Right renal pelvis (tissue), 4 donors: ENCODE data around the gene SLC38A3. TPM values are rescaled to one million over a fixed set of nuclear protein-coding genes. Genes with fewer than 3 reads are reported as not detected.
"Not testable (repeated sequence)": the region's sequence is repeated elsewhere in the genome, so short reads cannot be mapped to it uniquely, and the experiment has no call there.

Source experiments
- DNase-seq, 4 donors: peaks; one replicate each; pipeline ENCODE4 v3.0.0-alpha.2; 2013; ENCODE audit warnings: low read depth in 4 of 4, low spot score in 3 of 4, missing footprints in 1 of 4
- polyA plus RNA-seq, 4 donors: library from polyadenylated mRNA; unstranded; fragments of 120-200 nt; gene quantifications; one replicate each; pipeline ENCODE4 v1.2.1, GENCODE V29; 2013; ENCODE audit not compliant: insufficient read length in 4 of 4

SLC38A3 gene
- polyA plus RNA-seq, 4 donors: 5.0 to 9.6 (median 6.6) TPM

DNA sequence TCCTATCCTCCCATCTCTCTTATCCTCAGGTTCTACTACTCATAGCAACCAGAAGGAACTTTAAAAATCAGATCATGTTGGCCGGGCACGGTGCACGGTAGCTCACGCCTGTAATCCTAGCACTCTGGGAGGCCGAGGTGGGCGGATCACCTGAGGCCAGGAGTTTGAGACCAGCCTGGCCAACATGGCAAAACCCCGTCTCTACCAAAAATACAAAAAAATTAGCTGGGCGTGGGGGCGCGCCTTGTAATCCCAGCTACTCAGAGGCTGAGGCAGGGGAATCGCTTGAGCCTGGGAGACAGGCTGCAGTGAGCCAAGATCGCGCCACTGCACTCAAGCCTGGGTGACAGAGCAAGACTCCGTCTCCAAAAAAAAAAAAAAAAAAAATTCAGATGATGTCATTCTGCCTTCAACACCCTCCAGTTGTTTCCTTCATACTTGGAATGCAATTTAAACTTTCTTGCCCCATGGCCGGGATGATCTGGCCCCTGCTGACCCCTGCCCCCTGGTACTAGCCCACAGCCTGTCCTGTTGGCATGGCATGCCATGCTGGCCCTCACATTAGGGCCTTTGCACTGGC lies 23.2 kb downstream of the SLC38A3 start:
- DNase-seq: not testable (repeated sequence)

DNA sequence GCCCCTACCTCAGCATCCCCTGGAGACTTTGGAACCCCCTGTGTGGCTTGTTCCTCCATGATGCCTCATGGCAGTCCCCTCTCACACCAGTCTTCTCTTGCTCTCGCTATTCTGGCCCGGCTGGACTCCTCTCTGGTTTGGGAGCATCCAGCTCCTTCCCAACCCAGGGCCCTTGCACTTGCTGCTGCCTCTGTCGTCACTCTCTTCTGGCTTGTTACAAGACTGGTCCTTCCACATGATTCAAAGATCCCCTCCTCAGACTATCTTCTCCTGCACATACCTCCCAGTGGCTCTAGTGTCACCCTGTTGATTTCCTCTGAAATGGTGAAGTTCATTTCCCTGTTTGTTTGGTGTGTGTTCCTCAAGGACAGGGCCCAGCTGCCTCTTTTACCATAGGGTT lies 24.4 kb downstream of the SLC38A3 start:
- DNase-seq: no peak

DNA sequence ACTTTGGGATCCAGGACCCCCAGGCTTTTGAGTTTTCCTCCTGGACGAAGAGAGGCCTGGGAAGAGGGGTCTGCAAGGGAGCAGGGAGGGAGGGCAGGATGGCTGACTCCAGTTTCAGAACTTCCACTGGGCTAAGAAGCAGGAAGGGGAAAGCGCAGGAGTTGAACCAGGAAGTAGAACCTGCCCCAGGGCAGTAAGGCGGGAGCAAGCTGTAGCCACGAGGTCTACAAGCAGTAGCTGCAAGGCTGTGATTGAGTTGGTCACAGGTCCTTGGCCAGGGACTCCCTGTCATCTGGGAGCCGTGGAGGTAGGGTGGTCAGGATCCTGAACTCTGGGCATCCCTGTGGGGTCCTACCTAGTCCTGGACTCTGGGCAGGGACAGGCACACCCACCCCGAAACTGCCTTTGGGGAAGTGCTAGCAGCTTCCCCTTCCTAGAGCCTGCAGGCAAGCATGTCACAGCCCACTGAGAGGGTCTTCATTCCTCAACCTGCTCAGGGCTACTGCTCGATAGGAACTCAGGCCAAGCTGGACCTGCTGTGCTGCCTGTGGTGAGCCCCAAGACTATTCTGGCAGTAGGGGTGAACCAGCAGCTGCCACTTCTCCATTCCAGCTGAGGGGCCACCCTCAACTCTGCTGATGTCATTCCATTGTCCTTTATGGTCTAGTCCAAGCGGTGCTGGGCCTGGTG lies 25.2 kb downstream of the SLC38A3 start:
- DNase-seq: no peak

DNA sequence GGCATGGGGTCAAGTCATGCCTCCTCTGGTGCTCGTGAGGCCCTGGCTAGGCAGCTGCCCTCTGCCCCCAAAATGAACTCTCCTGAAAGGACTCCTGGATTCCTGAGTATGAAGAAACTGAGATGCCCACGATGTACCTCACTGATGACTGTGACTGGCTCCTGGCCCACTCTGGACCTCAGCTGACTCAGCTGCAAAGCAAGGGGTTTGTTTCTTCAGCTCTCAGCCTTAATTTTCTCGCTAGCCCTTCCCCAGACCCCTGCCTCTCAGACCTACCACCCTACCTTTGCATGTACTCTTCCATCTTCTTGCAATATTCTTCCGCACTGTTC lies 25.7 kb downstream of the SLC38A3 start:
- DNase-seq: no peak

DNA sequence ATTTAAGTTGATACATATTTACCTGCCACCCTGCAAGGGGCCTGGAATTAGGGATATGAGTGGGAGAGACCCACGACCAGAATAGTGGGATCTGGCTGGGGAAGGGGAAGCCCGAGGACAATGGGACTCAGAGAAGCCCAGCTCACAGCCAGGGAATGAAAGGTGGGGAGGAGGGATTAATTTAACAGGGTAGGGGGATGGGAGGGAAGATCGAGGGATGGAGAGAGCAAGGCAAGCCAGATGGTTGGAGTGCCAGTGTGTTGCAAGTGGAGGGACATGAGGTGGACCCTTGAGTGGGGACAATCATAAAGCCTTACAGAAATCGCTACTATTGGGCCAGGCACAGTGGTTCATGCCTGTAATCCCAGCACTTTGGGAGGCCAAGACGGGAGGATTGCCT lies 26.5 kb downstream of the SLC38A3 start:
- DNase-seq: no peak

DNA sequence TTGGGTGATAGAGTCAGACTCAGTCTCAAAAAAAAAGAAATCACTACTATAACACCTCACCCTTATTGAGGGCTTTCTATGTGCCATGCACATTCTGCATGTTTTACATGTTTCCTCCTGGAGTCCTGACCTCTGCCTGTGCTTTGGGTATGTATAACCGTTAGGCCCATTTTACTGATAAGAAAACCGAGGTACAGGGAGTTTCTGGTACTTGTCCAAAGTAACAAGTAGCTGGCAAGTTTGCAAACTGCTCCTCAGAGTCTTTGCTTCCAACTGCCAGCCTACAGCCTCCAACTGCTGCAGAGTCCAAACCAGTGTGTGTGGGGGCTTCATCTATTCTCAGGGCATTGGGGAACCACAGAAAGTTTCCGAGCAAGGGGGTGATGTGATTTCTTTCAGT lies 27.2 kb downstream of the SLC38A3 start:
- DNase-seq: no peak

DNA sequence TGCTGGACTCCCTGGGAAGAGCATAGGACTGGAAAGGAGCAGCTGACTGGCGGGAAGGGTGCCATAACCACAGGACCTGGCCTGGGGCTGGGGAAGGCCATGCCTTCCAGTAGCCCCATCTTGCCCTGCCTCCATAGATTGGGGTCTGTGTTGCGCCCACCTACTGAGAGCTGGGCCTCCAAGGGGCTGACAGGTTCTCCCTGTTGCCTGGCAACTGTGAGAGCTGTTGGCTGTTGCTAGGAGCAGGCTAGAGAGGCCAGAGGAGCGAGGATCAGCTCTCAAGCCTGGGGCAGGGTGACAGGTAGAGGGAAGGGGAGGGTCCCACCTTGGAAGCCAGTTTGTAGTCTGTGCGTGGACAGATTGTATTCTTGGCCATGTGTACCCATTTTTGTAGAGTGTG lies 28.1 kb downstream of the SLC38A3 start:
- no peak for DNase-seq

DNA sequence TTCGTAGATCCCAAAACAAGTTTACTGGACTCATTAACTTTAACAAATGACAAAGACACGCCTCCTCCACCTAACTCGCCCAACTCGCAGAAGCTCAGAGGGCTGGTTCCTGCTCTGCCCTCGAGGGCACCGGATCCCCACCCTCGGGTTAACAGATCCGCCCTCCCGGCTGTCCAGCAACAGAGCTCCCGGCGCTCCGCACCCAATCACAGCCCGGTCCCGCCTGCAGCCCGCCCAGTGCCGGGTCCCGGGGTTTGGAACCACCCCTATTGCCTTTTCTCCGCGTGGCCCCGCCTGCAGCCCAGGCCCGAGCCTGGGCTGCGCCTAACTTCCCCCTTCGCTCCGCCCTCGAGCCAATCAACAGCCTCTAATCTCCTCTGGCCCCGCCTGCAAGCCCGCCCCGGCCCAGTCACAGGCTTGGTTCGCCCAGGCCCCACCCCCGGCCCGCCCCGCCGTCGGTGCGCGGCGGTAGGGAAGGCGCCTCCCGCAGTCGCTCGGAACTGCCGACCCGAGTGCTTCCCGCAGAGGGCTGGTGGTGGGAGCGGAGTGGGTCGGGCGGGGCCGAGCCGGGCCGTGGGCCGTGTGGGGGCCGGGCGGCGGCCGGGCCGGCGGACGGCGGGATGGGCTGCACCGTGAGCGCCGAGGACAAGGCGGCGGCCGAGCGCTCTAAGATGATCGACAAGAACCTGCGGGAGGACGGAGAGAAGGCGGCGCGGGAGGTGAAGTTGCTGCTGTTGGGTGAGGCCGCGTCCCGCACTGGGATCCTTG lies 30.8 kb downstream of the SLC38A3 start, which contains the start of gene GNAI2:
Gene GNAI2, plus strand, starts transcription at position 489 of the 768 bp plus-strand sequence. Its CDS starts 132 bp downstream, at position 621.
- DNase-seq: peak; percentile 91 to 97 (median 94)

DNA sequence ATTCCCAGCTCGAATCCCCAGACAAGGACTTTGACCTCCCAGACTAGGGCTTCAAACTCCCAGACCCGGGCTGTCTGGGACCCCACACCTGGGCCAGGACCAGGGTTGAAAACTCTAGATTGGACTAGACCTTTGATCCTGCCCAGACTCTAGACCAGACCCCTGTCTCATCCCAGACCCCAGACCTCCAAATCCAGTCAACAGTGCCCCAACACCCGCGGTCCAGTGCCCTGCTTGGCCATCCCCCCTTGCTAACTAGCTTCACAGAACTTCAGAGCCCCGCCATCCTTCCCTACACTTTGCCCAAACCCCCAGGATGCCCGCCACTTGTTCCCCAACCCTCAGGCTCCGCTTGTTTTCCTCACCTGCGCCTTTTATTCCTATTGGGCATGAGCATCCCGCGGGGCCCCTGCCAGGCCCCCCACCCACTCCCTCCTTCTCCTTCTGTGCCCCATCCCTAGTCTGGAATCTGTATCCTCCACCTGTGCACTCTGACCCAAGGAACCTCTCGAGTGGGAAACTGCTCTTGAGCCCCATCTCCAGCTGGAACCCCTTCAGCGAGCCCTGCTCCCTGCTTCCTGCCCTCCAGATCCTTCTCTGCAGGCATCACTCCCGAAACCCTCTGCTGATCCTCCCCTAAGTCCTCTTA lies 31.5 kb downstream of the SLC38A3 start:
- DNase-seq: no peak

DNA sequence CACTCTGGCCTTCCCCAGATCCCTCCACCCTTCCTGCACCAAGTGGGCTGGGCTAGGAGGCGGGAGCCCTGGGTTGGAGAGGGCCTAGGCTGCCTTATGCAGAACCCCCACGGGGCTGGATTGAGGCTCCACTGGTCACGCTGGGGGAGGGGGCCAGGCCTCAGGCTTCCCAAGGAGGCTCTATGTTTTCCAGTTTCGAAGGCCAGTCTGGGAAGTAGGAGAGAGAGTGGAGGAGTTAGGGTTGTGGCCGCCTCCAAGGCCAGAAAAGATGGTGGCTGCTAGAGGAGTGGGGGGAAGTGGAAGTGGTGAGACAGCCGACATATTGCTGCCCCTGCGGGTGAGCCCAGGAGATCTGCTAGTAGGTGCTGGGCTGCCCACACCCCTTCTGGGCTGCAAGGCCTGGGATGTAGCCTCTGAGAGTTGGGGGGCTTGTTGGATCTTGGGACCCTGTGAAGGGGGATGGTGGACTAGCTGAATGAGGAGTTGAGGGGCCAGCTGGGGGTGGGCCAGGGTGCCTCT lies 32.1 kb downstream of the SLC38A3 start:
- DNase-seq: no peak

DNA sequence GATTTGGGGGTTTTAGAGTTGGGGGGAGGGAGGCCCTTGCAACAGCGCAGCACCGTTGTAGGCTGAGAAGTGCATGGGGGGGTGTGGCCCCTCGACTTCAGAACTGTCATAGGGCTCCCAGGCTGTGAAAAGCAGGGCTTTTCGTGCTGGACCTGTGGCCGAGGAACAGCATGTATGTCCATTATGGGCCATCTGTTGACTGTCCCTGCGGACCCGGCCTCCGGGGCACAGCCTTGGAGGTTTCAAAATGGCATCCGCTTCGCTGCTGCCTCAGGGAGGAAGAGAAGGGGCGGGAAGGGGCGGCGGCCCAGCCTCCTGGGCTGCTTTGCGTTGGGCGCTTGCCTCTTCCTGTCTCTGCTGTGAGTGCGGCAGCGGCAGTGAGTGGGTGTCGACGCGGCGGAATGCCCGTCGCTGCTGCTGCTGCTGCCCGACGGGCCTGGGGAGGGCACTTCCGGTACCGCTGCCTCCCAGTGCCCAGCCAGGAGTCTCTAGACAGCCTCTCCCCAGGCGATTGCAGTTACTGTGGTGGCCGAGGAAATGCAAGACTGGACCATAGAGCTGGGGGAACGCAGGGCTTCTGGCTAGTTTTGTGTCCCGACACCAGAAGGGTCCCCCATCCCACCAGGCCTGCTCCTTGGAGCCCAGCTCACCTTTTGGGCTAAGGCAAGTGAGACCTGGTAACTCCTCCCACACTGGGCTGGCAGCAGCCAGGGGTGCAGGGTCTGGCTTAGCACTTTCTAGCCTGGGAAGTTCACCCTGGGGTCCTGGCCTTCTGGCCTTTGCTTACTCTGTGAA lies 32.9 kb downstream of the SLC38A3 start:
- DNase-seq: no peak

DNA sequence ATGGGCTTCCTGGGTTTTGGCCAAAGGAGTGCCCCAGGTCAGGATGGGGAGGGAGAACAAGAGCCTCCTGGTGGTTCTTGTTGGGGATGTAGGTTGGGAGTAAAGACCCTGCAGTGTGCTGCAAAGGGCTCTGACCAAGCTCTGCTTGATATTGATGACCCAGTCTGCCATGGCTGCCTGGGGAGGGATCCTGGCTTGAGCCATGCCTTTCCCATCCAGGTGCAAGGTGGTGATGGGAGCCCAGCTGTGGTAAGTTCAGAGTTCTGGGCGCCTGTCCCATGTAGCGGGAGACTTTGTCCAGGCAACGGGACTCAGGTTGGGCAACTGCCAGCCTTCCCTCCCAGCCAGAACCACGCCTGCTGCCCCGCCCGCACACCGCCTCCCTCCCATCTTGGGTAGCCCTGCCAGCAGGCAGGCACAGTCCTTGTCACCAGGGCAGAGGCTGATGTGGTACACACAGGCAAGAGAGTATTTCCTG lies 33.5 kb downstream of the SLC38A3 start:
- DNase-seq: no peak

DNA sequence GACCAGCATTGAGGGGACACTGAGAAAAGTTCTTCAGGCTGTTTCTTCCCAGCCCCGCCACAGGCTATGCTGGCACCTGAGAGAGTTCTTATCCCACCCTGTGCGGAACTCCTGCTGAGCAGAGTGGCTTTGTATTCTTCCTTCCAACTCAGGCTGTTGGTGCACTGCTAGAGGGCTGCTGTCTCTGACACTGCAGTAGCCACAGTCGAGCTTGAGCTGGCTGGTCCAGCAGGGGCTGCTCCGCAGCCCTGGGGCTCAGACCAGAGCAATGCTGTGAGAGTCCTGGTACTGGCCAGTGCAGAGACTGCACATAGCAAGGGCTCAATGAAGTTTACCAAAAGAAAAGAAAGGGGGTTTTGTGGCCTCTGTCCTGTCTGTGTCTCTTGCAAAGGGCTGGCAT lies 34.6 kb downstream of the SLC38A3 start:
- DNase-seq: no peak

DNA sequence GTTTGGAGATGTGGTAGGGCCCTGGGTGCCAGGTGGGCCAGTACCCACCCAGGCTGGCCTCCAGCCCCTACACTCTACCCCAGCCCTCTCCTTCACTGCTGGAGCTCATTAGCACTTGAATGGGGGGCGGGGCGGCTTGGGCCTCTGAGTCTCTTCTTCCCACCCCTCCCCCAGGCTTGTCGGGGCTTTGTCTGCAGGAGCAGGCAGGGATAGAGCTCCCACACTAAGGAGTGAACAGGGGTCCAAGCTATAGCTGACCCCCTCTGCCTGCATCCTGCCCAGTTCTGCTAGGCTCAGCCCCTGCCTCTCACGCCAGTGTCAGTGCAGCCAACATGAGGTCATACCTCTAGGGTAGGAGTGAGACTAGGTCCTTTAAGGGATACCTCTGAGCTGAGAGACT lies 36.1 kb downstream of the SLC38A3 start:
- DNase-seq: no peak

DNA sequence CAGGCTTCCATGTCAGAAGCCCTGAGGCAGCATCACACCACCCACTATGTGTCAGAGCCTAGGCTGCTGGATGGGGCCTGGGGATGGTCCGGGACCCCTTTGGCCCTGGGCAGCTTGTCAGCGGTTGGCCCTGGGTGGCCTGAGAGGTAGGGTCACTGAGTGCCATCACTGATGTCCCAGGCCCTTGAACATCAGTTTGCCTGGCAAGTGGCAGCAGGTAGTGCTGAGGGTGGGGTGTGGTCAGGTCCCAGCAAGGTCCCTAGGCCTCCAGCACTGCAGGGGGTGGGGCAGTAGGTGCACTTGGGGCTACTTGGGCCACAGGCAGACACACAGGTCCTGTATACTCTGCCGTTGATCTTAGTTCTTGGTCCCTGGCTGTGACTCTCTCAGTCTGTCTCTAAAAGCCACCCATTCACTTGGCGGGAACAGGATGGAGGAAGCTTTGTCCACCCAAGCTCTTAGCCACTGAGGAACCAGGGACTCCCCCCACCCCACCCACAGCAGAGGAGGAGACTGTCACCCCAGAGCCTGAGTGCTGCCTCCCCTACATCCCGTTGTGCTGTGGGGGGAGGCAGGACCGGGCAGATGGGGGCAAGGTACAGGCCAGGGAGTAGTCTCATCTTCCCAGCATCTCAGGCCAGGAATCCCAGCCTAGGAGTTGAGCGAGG lies 36.8 kb downstream of the SLC38A3 start:
- DNase-seq: no peak

DNA sequence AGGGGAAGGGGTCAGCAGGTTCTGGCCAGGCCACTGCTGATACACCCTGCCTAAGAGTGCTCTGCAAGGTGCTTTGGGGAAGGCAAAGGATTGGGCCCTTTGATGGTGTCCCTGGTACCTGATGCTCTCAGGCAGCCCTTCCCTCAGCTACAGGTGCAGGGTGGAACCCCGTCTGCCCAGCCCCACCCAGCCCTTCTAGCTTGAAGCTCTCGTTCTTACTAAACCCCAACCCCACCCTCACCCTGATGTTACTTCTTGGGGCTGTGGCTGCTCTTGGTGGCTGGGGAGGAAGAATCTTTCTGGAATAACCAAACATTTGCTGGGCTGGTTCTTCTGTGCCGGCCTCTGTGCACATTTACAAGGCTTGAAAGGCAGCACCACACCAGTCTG lies 37.3 kb downstream of the SLC38A3 start:
- no peak for DNase-seq

DNA sequence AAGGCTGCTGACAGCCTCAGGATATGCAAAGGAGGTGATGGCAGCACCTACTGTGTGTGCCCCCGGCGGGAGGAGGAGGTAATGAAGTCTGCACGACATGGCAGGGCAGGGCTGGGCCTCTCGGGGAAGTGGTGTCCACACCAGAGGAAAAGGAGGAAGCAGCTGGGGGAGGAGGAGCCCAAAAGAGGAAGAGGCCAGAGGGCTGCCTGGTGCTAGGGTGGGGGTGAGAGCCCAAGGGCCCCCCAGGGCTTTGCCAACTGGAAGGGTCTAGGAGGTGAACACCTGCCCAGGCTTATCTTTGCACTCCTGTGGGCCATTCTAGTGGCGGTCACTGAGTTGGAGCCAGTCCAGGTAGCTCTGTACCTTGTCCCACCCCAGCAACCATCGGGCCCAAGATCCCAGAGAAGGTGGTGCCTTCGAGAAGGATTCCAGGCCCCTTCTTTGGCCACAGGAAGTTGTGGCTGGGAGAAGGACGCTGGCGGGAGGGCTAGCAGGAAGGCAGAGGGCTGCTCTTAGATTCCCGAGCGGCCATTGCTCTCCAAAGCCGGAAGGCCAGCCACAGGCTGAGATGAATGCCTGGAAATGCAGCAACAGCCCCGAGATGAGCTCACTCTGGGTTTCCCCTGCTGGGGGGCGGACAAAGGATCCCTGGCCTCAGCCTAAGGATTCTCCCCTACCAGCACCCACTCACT lies 37.9 kb downstream of the SLC38A3 start:
- DNase-seq: no peak

DNA sequence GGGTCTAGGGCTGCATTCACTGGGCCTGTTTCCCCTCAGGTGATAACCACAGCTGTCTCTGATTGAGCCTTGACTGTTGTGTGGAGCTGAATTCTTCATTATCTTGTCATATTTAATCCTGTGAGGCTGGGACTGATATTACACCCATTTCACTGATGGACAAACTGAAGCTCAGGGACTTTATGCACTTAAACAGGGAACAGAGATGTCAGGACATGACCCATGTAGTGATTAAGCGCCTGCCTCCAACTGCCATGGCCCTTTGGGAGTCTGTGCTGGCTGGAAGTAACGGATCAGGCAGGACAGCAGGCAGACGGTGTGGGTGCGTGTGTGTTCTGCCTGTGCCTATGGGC lies 38.4 kb downstream of the SLC38A3 start:
- DNase-seq: no peak

DNA sequence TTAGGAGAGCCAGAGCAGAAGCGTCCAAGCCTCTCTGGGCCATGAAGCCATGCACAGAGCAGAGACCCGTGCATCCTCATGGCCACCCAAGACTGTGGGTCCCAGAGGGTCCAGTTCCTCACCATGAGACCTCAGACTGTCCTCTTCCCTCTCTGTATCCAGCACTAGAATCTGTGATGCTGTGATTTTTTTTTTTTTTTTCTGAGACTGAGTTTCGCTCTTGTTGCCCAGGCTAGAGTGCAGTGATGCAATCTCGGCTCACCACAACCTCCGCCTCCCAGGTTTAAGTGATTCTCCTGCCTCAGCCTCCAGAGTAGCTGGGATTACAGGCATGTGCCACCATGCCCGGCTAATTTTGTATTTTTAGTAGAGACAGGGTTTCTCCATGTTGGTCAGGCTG lies 39.7 kb downstream of the SLC38A3 start:
- DNase-seq: not testable (repeated sequence)
